A549 (cell line): ENCODE data around the gene IP6K3. TPM values are rescaled to one million over a fixed set of nuclear protein-coding genes. Genes with fewer than 3 reads are reported as not detected.

Experiments
- ATAC-seq, 2 experiments: fragments of 200-7000 bp in 1 of 2; fragments of >200 bp in 1 of 2; cut with Nextera tagmentation in 1 of 2; cut with Tn5 transposase in 1 of 2; 3 replicates each; pipeline versions ENCODE4 v1.8.0 to v1.9.1; 2018 to 2020; ENCODE audit warnings: mild to moderate bottlenecking in 1 of 2, moderate library complexity in 1 of 2
- CTCF ChIA-PET: fragments of 300-600 bp; sonication (Branson Sonifier 250); formaldehyde crosslinking; extraction: SDS; loops from one replicate; lab custom pipeline; 2021; ENCODE audit warnings: antibody characterized with exemption, inconsistent platforms; lab: Yijun Ruan, JAX
- POLR2A ChIA-PET: fragments of 350-600 bp; formaldehyde crosslinking; extraction: SDS; loops from one replicate; lab custom pipeline; 2021; ENCODE audit warnings: antibody characterized with exemption, inconsistent platforms; lab: Yijun Ruan, JAX
- DNase-seq, 2 experiments: peaks; one replicate each; pipeline versions ENCODE4 v3.0.0 to v3.0.0-alpha.2; 2011 to 2016; ENCODE audit warnings: low read depth in 1 of 2, low spot score in 1 of 2
- FAIRE-seq: peaks from 2 replicates; lab custom pipeline; 2011; peaks lifted over from hg19 to GRCh38; lab: Jason Lieb, UNC
- H3K27ac ChIP-seq, 2 experiments: fragments of >200 bp; sonication (Bioruptor Twin); formaldehyde crosslinking; 3 replicates each; pipeline ENCODE4 v1.5.1; 2016 to 2017
- H3K4me1 ChIP-seq: fragments of >200 bp; sonication (Bioruptor Twin); formaldehyde crosslinking; 3 replicates; pipeline ENCODE4 v1.6.1; 2016
- H3K4me2 ChIP-seq: fragments of >200 bp; sonication (Bioruptor Twin); formaldehyde crosslinking; 3 replicates; pipeline ENCODE4 v1.6.1; 2016
- H3K4me3 ChIP-seq: fragments of >200 bp; sonication (Bioruptor Twin); formaldehyde crosslinking; 3 replicates; pipeline ENCODE4 v1.5.1; 2016
- H3K9me3 ChIP-seq: fragments of >200 bp; sonication (Bioruptor Twin); formaldehyde crosslinking; 3 replicates; pipeline ENCODE4 v1.6.1; 2016
- BCL3 ChIP-seq: fragments of >200 bp; sonication (Bioruptor Twin); formaldehyde crosslinking; IDR thresholded peaks from 3 replicates; pipeline ENCODE4 v1.6.1; 2016
- BHLHE40 ChIP-seq: IDR thresholded peaks from 2 replicates; pipeline ENCODE4 v1.6.1; 2012; ENCODE audit warnings: low read depth, low read length, inconsistent platforms
- CBX8 ChIP-seq: fragments of 200-600 bp; sonication (generic); IDR thresholded peaks from 2 replicates; pipeline ENCODE4 v1.6.1; 2016
- CTCF ChIP-seq: fragments of >200 bp; sonication (Bioruptor Twin); formaldehyde crosslinking; IDR thresholded peaks from 3 replicates; pipeline ENCODE4 v1.5.1; 2016
- EHMT2 ChIP-seq: fragments of 200-600 bp; sonication (generic); IDR thresholded peaks from 2 replicates; pipeline ENCODE4 v1.6.1; 2016; ENCODE audit warnings: antibody characterized with exemption, low read depth, mild to moderate bottlenecking, moderate library complexity
- FOSB ChIP-seq: fragments of 250-450 bp; sonication (Bioruptor Pico); IDR thresholded peaks from 2 replicates; pipeline ENCODE4 v1.5.0; 2020; ENCODE audit warnings: mild to moderate bottlenecking, moderate library complexity
- HDAC2 ChIP-seq: fragments of 200-600 bp; sonication (generic); IDR thresholded peaks from 2 replicates; pipeline ENCODE4 v1.6.1; 2016
- HES2 ChIP-seq: fragments of >200 bp; sonication (Bioruptor Twin); formaldehyde crosslinking; IDR thresholded peaks from 2 replicates; pipeline ENCODE4 v1.6.1; 2016
- HEYL ChIP-seq: fragments of 250-450 bp; sonication (Bioruptor Pico); IDR thresholded peaks from 2 replicates; pipeline ENCODE4 v1.8.0; 2021; ENCODE audit warnings: mild to moderate bottlenecking, moderate library complexity
- HMGXB4 ChIP-seq: fragments of 250-450 bp; sonication (Bioruptor Pico); IDR thresholded peaks from 2 replicates; pipeline ENCODE4 v1.5.0; 2021; ENCODE audit warnings: mild to moderate bottlenecking, moderate library complexity, borderline replicate concordance
- HOXA7 ChIP-seq: fragments of 250-450 bp; sonication (Bioruptor Pico); IDR thresholded peaks from 2 replicates; pipeline ENCODE4 v1.5.0; 2020; ENCODE audit warnings: mild to moderate bottlenecking, moderate library complexity
- HOXB5 ChIP-seq: fragments of 250-450 bp; sonication (Bioruptor Pico); IDR thresholded peaks from 2 replicates; pipeline ENCODE4 v1.5.0; 2020; ENCODE audit warnings: mild to moderate bottlenecking, moderate library complexity
- KDM1A ChIP-seq: fragments of 200-600 bp; sonication (generic); IDR thresholded peaks from 2 replicates; pipeline ENCODE4 v1.6.1; 2016; ENCODE audit warnings: low read depth, mild to moderate bottlenecking
- MAX ChIP-seq: IDR thresholded peaks from 2 replicates; pipeline ENCODE4 v1.6.1; 2012
- NR3C1 ChIP-seq: fragments of >200 bp; sonication (Bioruptor Twin); formaldehyde crosslinking; IDR thresholded peaks from 3 replicates; pipeline ENCODE4 v1.6.1; 2017
- PHF8 ChIP-seq: fragments of 200-600 bp; sonication (generic); IDR thresholded peaks from 2 replicates; pipeline ENCODE4 v1.6.1; 2016; ENCODE audit warnings: low read depth, mild to moderate bottlenecking, antibody characterized with exemption, moderate library complexity, borderline replicate concordance
- POLR2A ChIP-seq: IDR thresholded peaks from 2 replicates; pipeline ENCODE4 v1.6.1; 2012; ENCODE audit warnings: mild to moderate bottlenecking, low read length
- POLR2AphosphoS2 ChIP-seq: conservative IDR thresholded peaks from 2 replicates; pipeline ENCODE4 v1.6.1; 2012; ENCODE audit warnings: low read length, improper control_type of control experiment, inconsistent platforms
- RCOR1 ChIP-seq: fragments of 150-350 bp; IDR thresholded peaks from 2 replicates; pipeline ENCODE4 v1.6.1; 2014; ENCODE audit warnings: antibody characterized with exemption, low read length, low read depth
- ZNF302 ChIP-seq: fragments of 250-450 bp; sonication (Bioruptor Pico); IDR thresholded peaks from 2 replicates; pipeline ENCODE4 v1.9.0; 2021; ENCODE audit warnings: inconsistent platforms, mild to moderate bottlenecking, moderate library complexity
- WGBS: methylation state at CpG from one replicate; pipeline ENCODE4 v1.1.6; 2017; ENCODE audit errors: missing lambda C conversion rate; 5-methylcytosine and 5-hydroxymethylcytosine counted together
- polyA plus RNA-seq, 4 experiments: library from polyadenylated mRNA; depleted of rRNA in 3 of 4; stranded (reverse); fragments of >200 nt; fragmentation: RNase III in 1 of 4; extraction: RNeasy Plus Mini Kit Qiagen cat#74134 plus additional on column Dnase treatment in 1 of 4; gene quantifications; 2 replicates in 3 of 4; 3 replicates in 1 of 4; pipeline ENCODE4 v1.2.3, GENCODE V29; 2011 to 2017

IP6K3 gene
- polyA plus RNA-seq, 2 of the 4 experiments (the other 2 are of a cell fraction), result 0.03 to 0.12 TPM

GRCh38 chr6:33737267-33738026, 9.3 kb downstream of the IP6K3 start:
- no peaks in the 10 kb centered on the region for H3K4me1 ChIP-seq
- no peak overlapping the region for H3K4me2 ChIP-seq
- CTCF ChIA-PET, result interaction anchor here (0.9 to 1.9 kb wide), 6 partner anchors 8 to 417 kb away, joined by 3 to 8 read pairs (median 5); partner anchors contain the start of gene UQCC2
- WGBS, result 89% methylated on average over 13 of the region's 15 CpGs
- no peak overlapping the region for H3K27ac ChIP-seq
- FAIRE-seq, result no peak
- H3K9me3 ChIP-seq, result no peaks in the 10 kb centered on the region
- H3K4me3 ChIP-seq, result no peak overlapping the region
- TF ChIP-seq HEYL, result no peak
- no peak; a peak in 1 of 6 replicates for ATAC-seq
- POLR2A ChIA-PET, result no interaction called here
- no peak for DNase-seq

GRCh38 chr6:33735216-33735615, 11.5 kb downstream of the IP6K3 start:
- ATAC-seq, result no peak
- WGBS, result 79% methylated on average over 7 of the region's 18 CpGs

More at GRCh38 chr6:33735216-33735615, 11.5 kb downstream of the IP6K3 start:
- Histone ChIP-seq H3K4me3 (no peak overlapping the region), H3K4me1 (no peaks in the 10 kb centered on the region), H3K27ac (no peak overlapping the region), H3K9me3 (no peaks in the 10 kb centered on the region), H3K4me2 (no peak overlapping the region)
- DNase-seq (no peak), FAIRE-seq (no peak)
- ChIA-PET POLR2A (no interaction called here), CTCF (interaction anchor here (1.0 to 1.2 kb wide), 3 partner anchors 10 to 63 kb away, joined by 3 to 7 read pairs (median 3); no protein-coding TSS in a partner anchor)
- no peak for TF ChIP-seq HES2
- no peak for TF ChIP-seq HDAC2
- TF ChIP-seq MAX, result no peak
- no peak for TF ChIP-seq CBX8
- TF ChIP-seq BCL3, result no peak
- TF ChIP-seq EHMT2, result no peak
- TF ChIP-seq HOXA7 (CRISPR knock-in tag), result no peak
- no peak for TF ChIP-seq HOXB5
- no peak for TF ChIP-seq HEYL
- TF ChIP-seq KDM1A, result no peak
- no peak for TF ChIP-seq CTCF
- TF ChIP-seq HMGXB4 (CRISPR knock-in tag), result no peak
- TF ChIP-seq ZNF302 (CRISPR knock-in tag), result no peak
- TF ChIP-seq PHF8, result no peak
- TF ChIP-seq POLR2A, result no peak
- no peak for TF ChIP-seq BHLHE40
- TF ChIP-seq FOSB (CRISPR knock-in tag), result no peak
- no peak for TF ChIP-seq POLR2AphosphoS2
- TF ChIP-seq NR3C1, result no peak
- TF ChIP-seq RCOR1, result no peak
